ENCODE results near the gene HLA-B.

HLA-B gene

DNA sequence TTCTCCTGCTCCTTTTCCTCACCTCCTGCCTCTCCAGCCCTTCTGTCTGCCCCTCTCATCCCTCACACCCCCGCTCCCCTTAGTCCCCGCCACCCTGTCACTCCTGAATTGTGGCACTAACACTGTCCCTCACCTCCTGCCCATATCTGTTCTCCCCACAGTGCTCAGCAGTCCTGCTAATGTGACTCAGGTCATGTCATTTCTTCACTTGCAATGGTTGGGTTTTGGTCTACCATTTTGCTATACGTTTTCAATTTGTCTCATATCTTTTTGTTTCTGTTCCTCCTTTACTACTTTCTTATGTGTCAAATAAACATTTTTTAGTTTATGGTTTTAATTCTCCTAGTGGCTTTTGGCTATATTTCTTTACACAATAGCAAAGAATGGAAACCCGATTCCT, 1.3 kb upstream of the HLA-B start:
- H3K79me1 ChIP-seq (ENCODE audit: low read length): no peaks in the 10 kb centered on the region
- H4K5ac ChIP-seq (ENCODE audit: low read length): no peak overlapping the region
- no peak overlapping the region for H3K4me3 ChIP-seq (ENCODE audit: low read length)
- H3K4me1 ChIP-seq (ENCODE audit: control insufficient read depth, low read depth, low read length): no peaks in the 10 kb centered on the region
- H2BK5ac ChIP-seq (ENCODE audit: low read length): no peak overlapping the region
- H4K8ac ChIP-seq (ENCODE audit: low read depth, low read length): no peak overlapping the region
- H3K56ac ChIP-seq (ENCODE audit: low read length): no peak overlapping the region
- H2BK120ac ChIP-seq (ENCODE audit: low read depth, low read length): no peak overlapping the region
- H3K27me3 ChIP-seq (ENCODE audit: insufficient read depth, low read length, poor library complexity): peaks cover 14% of the 10 kb centered on the region
- H3K36me3 ChIP-seq (ENCODE audit: control insufficient read depth, insufficient read depth, low read length): no peaks in the 10 kb centered on the region
- H2BK15ac ChIP-seq (replicated peaks; ENCODE audit: low read depth): no peak overlapping the region
- no peak for DNase-seq
- no peak overlapping the region for H3K4ac ChIP-seq (ENCODE audit: low read depth, low read length)
- H3K23ac ChIP-seq (ENCODE audit: low read length): no peak overlapping the region
- no peak overlapping the region for H3K18ac ChIP-seq (ENCODE audit: low read length)
- no peak overlapping the region for H3K27ac ChIP-seq (ENCODE audit: low read depth, low read length)
- H3K9ac ChIP-seq (ENCODE audit: low read length): no peak overlapping the region
- H3K4me2 ChIP-seq (ENCODE audit: low read length): no peak overlapping the region
- H3K79me2 ChIP-seq (ENCODE audit: control insufficient read depth, insufficient read depth, low read length): no peaks in the 10 kb centered on the region
- WGBS (ENCODE audit: extremely low coverage, insufficient coverage, low lambda C conversion rate): no CpG with 5 or more reads among the region's 4 CpGs
- H2AK5ac ChIP-seq (ENCODE audit: low read length): no peak overlapping the region

DNA sequence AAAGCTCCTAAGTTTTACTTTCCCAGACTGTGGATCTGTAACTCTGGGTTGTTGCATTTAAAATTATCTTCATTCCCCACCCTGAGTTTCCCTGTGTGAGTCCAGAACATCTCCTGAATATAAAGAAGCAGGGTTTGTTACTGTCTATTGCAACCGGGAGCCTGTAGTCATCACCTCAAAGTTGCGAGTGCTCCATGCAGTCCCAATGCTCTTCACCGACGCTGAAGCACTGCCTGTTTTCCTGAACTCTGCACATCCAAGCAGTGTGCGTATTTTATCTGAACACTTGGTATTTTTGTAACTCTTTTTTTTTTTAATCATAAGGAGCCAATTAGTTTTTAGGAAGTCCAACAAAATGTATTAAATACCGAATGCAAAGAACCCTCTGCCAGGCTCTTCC, 907 bp upstream of the HLA-B start:
- no peaks in the 10 kb centered on the region for H3K4me1 ChIP-seq (ENCODE audit: control insufficient read depth, low read depth, low read length)
- no peak overlapping the region for H3K56ac ChIP-seq (ENCODE audit: low read length)
- peaks cover 14% of the 10 kb centered on the region for H3K27me3 ChIP-seq (ENCODE audit: insufficient read depth, low read length, poor library complexity)
- H3K4me3 ChIP-seq (ENCODE audit: low read length): no peak overlapping the region
- no peak overlapping the region for H3K4ac ChIP-seq (ENCODE audit: low read depth, low read length)
- H3K27ac ChIP-seq (ENCODE audit: low read depth, low read length): no peak overlapping the region
- DNase-seq: no peak
- no peak overlapping the region for H2BK120ac ChIP-seq (ENCODE audit: low read depth, low read length)
- no peak overlapping the region for H3K18ac ChIP-seq (ENCODE audit: low read length)
- H3K79me1 ChIP-seq (ENCODE audit: low read length): no peaks in the 10 kb centered on the region
- no CpG with 5 or more reads among the region's 6 CpGs for WGBS (ENCODE audit: extremely low coverage, insufficient coverage, low lambda C conversion rate)
- no peaks in the 10 kb centered on the region for H3K79me2 ChIP-seq (ENCODE audit: control insufficient read depth, insufficient read depth, low read length)
- H2BK15ac ChIP-seq (replicated peaks; ENCODE audit: low read depth): no peak overlapping the region
- H3K4me2 ChIP-seq (ENCODE audit: low read length): no peak overlapping the region
- H2AK5ac ChIP-seq (ENCODE audit: low read length): no peak overlapping the region
- no peaks in the 10 kb centered on the region for H3K36me3 ChIP-seq (ENCODE audit: control insufficient read depth, insufficient read depth, low read length)
- no peak overlapping the region for H3K23ac ChIP-seq (ENCODE audit: low read length)
- no peak overlapping the region for H3K9ac ChIP-seq (ENCODE audit: low read length)
- H2BK5ac ChIP-seq (ENCODE audit: low read length): no peak overlapping the region
- no peak overlapping the region for H4K5ac ChIP-seq (ENCODE audit: low read length)
- H4K8ac ChIP-seq (ENCODE audit: low read depth, low read length): no peak overlapping the region

DNA sequence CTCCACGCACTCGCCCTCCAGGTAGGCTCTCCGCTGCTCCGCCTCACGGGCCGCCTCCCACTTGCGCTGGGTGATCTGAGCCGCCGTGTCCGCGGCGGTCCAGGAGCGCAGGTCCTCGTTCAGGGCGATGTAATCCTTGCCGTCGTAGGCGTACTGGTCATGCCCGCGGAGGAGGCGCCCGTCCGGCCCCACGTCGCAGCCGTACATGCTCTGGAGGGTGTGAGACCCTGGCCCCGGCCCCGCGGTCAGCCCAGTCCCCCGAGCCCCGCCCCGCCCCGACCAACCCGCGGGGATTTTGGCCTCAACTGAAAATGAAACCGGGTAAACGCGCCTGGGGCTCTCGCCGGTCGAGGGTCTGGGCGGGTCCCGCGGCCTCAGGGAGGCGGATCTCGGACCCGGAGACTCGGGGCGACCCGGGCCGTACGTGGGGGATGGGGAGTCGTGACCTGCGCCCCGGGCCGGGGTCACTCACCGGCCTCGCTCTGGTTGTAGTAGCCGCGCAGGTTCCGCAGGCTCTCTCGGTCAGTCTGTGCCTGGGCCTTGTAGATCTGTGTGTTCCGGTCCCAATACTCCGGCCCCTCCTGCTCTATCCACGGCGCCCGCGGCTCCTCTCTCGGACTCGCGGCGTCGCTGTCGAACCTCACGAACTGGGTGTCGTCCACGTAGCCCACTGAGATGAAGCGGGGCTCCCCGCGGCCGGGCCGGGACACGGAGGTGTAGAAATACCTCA, 598 bp downstream of the HLA-B start:
- no peaks in the 10 kb centered on the region for H3K4me1 ChIP-seq (ENCODE audit: control insufficient read depth, low read depth, low read length)
- no peaks in the 10 kb centered on the region for H3K36me3 ChIP-seq (ENCODE audit: control insufficient read depth, insufficient read depth, low read length)
- H3K4me3 ChIP-seq (ENCODE audit: low read length): no peak overlapping the region
- H3K4me2 ChIP-seq (ENCODE audit: low read length): peak overlapping the region; percentile 54
- no peak overlapping the region for H3K27ac ChIP-seq (ENCODE audit: low read depth, low read length)
- no peak overlapping the region for H2BK5ac ChIP-seq (ENCODE audit: low read length)
- DNase-seq: no peak
- H2BK120ac ChIP-seq (ENCODE audit: low read depth, low read length): no peak overlapping the region
- no peak overlapping the region for H4K5ac ChIP-seq (ENCODE audit: low read length)
- H3K18ac ChIP-seq (ENCODE audit: low read length): no peak overlapping the region
- H2AK5ac ChIP-seq (ENCODE audit: low read length): no peak overlapping the region
- no peak overlapping the region for H2BK15ac ChIP-seq (replicated peaks; ENCODE audit: low read depth)
- H3K23ac ChIP-seq (ENCODE audit: low read length): no peak overlapping the region
- H3K9ac ChIP-seq (ENCODE audit: low read length): peak overlapping the region; percentile 38
- H3K56ac ChIP-seq (ENCODE audit: low read length): peak overlapping the region; percentile 67
- no peaks in the 10 kb centered on the region for H3K79me1 ChIP-seq (ENCODE audit: low read length)
- H4K8ac ChIP-seq (ENCODE audit: low read depth, low read length): no peak overlapping the region
- WGBS (ENCODE audit: extremely low coverage, insufficient coverage, low lambda C conversion rate): no CpG with 5 or more reads among the region's 83 CpGs
- no peak overlapping the region for H3K4ac ChIP-seq (ENCODE audit: low read depth, low read length)
- no peaks in the 10 kb centered on the region for H3K79me2 ChIP-seq (ENCODE audit: control insufficient read depth, insufficient read depth, low read length)
- H3K27me3 ChIP-seq (ENCODE audit: insufficient read depth, low read length, poor library complexity): peaks cover 14% of the 10 kb centered on the region

DNA sequence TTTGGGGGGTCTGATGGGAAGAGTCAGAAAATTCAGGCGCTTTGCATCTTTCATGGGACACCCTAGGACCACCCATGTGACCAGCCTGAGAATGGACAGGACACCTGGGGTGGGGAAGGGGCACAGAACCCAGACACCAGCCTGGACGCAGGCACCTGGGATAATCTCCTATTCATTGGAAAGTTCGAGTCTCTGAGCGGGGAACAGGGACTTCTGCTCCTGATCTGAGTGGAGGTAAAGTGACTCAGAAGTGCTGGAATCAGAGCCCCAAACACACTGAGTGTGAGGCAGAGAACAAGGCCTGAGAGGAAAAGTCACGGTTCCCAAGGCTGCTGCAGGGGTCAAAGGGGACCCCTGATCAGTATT, 1.4 kb downstream of the HLA-B start:
- no peak overlapping the region for H3K18ac ChIP-seq (ENCODE audit: low read length)
- H3K27ac ChIP-seq (ENCODE audit: low read depth, low read length): no peak overlapping the region
- no peak overlapping the region for H4K5ac ChIP-seq (ENCODE audit: low read length)
- no peak overlapping the region for H2AK5ac ChIP-seq (ENCODE audit: low read length)
- H3K4me3 ChIP-seq (ENCODE audit: low read length): no peak overlapping the region
- no peaks in the 10 kb centered on the region for H3K36me3 ChIP-seq (ENCODE audit: control insufficient read depth, insufficient read depth, low read length)
- H2BK5ac ChIP-seq (ENCODE audit: low read length): no peak overlapping the region
- H3K27me3 ChIP-seq (ENCODE audit: insufficient read depth, low read length, poor library complexity): peaks cover 14% of the 10 kb centered on the region
- H3K79me1 ChIP-seq (ENCODE audit: low read length): no peaks in the 10 kb centered on the region
- DNase-seq: no peak
- H3K56ac ChIP-seq (ENCODE audit: low read length): no peak overlapping the region
- WGBS (ENCODE audit: extremely low coverage, insufficient coverage, low lambda C conversion rate): no CpG with 5 or more reads among the region's 5 CpGs
- no peaks in the 10 kb centered on the region for H3K4me1 ChIP-seq (ENCODE audit: control insufficient read depth, low read depth, low read length)
- H3K4ac ChIP-seq (ENCODE audit: low read depth, low read length): no peak overlapping the region
- no peak overlapping the region for H2BK120ac ChIP-seq (ENCODE audit: low read depth, low read length)
- H2BK15ac ChIP-seq (replicated peaks; ENCODE audit: low read depth): no peak overlapping the region
- H3K79me2 ChIP-seq (ENCODE audit: control insufficient read depth, insufficient read depth, low read length): no peaks in the 10 kb centered on the region
- no peak overlapping the region for H4K8ac ChIP-seq (ENCODE audit: low read depth, low read length)
- no peak overlapping the region for H3K9ac ChIP-seq (ENCODE audit: low read length)
- no peak overlapping the region for H3K4me2 ChIP-seq (ENCODE audit: low read length)
- no peak overlapping the region for H3K23ac ChIP-seq (ENCODE audit: low read length)

DNA sequence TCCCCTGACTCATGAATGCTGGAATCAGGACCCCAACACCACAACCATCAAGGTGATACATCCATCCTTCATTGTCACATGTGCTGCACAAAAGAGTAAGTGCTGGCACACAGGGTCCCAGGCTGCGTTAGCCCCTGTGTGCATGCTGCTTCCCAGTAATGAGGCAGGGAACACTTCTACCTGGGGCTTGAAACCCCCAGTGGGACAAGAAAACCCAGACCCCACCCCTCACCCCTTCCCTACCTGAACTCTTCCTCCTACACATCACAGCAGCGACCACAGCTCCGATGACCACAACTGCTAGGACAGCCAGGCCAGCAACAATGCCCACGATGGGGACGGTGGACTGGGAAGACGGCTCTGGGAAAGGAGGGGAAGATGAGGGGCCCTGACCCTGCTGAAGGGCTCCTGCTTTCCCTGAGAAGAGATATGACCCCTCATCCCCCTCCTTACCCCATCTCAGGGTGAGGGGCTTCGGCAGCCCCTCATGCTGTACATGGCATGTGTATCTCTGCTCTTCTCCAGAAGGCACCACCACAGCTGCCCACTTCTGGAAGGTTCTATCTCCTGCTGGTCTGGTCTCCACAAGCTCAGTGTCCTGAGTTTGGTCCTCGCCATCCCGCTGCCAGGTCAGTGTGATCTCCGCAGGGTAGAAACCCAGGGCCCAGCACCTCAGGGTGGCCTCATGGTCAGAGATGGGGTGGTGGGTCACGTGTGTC, 2.0 kb downstream of the HLA-B start:
- Histone ChIP-seq H3K4me1 (ENCODE audit: control insufficient read depth, low read depth, low read length) (no peaks in the 10 kb centered on the region), H3K27me3 (ENCODE audit: insufficient read depth, low read length, poor library complexity) (peaks cover 14% of the 10 kb centered on the region), H3K79me2 (ENCODE audit: control insufficient read depth, insufficient read depth, low read length) (no peaks in the 10 kb centered on the region), H3K56ac (ENCODE audit: low read length) (no peak overlapping the region), H2BK120ac (ENCODE audit: low read depth, low read length) (no peak overlapping the region), H3K23ac (ENCODE audit: low read length) (no peak overlapping the region), H3K4me2 (ENCODE audit: low read length) (no peak overlapping the region), H3K4ac (ENCODE audit: low read depth, low read length) (no peak overlapping the region), H2BK5ac (ENCODE audit: low read length) (no peak overlapping the region), H3K36me3 (ENCODE audit: control insufficient read depth, insufficient read depth, low read length) (no peaks in the 10 kb centered on the region), H3K79me1 (ENCODE audit: low read length) (no peaks in the 10 kb centered on the region), H3K18ac (ENCODE audit: low read length) (no peak overlapping the region), H2BK15ac (replicated peaks; ENCODE audit: low read depth) (no peak overlapping the region), H3K4me3 (ENCODE audit: low read length) (no peak overlapping the region), H4K5ac (ENCODE audit: low read length) (no peak overlapping the region), H3K9ac (ENCODE audit: low read length) (no peak overlapping the region), H3K27ac (ENCODE audit: low read depth, low read length) (no peak overlapping the region), H2AK5ac (ENCODE audit: low read length) (no peak overlapping the region), H4K8ac (ENCODE audit: low read depth, low read length) (no peak overlapping the region)
- DNase-seq: no peak
- WGBS (ENCODE audit: extremely low coverage, insufficient coverage, low lambda C conversion rate): no CpG with 5 or more reads among the region's 11 CpGs
